NOMO-1 treated with dmso at 0.1 percent for 144 hours (cell line): ENCODE measurements around the gene HOOK2.
A peak's percentile ranks its signal among the peaks of the same experiment; 100 is the strongest.

Experiments used
- DNase-seq: peaks from one replicate; lab custom pipeline; 2025; ENCODE audit not compliant: unreplicated experiment; lab: John Stamatoyannopoulos, UW

Gene HOOK2

DNA sequence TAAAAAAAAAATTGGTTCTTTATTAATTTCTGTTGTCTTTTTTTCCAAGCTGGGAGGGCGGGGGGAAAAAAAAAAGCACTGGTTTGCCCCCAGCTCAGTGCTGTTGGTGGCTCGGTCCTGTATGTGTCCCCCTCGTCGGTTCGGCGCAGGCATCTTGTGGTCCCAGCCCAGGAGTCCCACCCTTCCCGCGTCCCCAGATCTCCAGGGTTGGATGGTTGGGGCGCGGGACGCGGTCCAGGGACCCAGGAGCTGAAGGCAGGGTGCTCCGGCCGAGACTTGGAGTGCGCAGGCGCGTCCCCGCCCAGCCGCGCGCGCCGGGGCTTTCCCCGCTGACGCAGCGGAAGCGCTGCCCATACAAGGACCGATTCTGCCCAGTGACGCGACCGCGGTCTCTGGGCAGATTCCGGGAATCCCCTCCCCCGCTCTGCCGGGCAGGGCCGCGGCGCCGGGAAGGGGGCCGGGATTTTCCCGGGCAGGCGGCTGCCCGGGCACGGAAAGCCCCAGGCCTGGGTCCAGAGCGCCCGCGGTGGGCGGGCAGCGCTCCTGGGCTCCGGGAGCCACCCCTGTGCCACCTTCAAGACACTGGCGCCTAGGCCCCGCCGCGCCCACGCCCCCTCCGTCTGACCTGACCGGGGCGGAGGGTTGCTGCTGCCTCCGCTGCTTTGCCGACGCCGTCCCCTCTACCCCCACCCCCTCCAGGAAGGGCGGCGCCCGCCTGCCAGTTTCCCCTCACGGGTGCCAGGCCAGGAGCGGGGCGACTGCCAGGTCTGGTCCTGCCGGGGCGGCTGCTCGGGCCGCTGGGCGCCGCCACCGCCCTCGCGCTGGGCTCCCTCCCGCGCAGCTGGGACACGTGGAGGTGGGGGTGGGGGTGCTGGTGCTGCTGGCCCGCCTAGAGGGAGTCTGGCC is 18.2 kb upstream of the HOOK2 start:
- peak; percentile 68 for DNase-seq

DNA sequence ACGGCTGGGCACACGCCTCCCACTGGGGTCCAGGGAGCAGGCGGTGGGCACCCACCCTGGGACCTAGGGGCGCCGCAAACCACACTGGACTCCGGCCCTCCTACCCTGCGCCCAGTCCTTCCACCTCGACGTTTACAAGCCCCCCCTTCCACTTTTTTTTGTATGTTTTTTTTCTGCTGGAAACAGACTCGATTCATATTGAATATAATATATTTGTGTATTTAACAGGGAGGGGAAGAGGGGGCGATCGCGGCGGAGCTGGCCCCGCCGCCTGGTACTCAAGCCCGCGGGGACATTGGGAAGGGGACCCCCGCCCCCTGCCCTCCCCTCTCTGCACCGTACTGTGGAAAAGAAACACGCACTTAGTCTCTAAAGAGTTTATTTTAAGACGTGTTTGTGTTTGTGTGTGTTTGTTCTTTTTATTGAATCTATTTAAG is 17.5 kb upstream of the HOOK2 start:
- no peak for DNase-seq

DNA sequence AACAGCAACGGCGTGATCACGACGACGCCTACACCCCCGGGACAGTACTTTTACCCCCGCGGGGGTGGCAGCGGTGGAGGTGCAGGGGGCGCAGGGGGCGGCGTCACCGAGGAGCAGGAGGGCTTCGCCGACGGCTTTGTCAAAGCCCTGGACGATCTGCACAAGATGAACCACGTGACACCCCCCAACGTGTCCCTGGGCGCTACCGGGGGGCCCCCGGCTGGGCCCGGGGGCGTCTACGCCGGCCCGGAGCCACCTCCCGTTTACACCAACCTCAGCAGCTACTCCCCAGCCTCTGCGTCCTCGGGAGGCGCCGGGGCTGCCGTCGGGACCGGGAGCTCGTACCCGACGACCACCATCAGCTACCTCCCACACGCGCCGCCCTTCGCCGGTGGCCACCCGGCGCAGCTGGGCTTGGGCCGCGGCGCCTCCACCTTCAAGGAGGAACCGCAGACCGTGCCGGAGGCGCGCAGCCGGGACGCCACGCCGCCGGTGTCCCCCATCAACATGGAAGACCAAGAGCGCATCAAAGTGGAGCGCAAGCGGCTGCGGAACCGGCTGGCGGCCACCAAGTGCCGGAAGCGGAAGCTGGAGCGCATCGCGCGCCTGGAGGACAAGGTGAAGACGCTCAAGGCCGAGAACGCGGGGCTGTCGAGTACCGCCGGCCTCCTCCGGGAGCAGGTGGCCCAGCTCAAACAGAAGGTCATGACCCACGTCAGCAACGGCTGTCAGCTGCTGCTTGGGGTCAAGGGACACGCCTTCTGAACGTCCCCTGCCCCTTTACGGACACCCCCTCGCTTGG is 16.9 kb upstream of the HOOK2 start:
- peak; percentile 62 for DNase-seq

DNA sequence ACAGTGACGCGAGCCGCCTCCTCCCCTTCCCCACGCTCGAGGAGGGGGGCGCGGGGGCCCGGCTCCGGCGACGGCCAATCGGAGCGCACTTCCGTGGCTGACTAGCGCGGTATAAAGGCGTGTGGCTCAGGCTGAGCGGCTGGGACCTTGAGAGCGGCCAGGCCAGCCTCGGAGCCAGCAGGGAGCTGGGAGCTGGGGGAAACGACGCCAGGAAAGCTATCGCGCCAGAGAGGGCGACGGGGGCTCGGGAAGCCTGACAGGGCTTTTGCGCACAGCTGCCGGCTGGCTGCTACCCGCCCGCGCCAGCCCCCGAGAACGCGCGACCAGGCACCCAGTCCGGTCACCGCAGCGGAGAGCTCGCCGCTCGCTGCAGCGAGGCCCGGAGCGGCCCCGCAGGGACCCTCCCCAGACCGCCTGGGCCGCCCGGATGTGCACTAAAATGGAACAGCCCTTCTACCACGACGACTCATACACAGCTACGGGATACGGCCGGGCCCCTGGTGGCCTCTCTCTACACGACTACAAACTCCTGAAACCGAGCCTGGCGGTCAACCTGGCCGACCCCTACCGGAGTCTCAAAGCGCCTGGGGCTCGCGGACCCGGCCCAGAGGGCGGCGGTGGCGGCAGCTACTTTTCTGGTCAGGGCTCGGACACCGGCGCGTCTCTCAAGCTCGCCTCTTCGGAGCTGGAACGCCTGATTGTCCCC is 16.1 kb upstream of the HOOK2 start, which contains the start of gene JUNB:
Gene JUNB (plus strand): TSS at position 142 of the 706 bp plus-strand sequence. CDS start 286 bp downstream, at position 428.
- DNase-seq: peak; percentile 93

DNA sequence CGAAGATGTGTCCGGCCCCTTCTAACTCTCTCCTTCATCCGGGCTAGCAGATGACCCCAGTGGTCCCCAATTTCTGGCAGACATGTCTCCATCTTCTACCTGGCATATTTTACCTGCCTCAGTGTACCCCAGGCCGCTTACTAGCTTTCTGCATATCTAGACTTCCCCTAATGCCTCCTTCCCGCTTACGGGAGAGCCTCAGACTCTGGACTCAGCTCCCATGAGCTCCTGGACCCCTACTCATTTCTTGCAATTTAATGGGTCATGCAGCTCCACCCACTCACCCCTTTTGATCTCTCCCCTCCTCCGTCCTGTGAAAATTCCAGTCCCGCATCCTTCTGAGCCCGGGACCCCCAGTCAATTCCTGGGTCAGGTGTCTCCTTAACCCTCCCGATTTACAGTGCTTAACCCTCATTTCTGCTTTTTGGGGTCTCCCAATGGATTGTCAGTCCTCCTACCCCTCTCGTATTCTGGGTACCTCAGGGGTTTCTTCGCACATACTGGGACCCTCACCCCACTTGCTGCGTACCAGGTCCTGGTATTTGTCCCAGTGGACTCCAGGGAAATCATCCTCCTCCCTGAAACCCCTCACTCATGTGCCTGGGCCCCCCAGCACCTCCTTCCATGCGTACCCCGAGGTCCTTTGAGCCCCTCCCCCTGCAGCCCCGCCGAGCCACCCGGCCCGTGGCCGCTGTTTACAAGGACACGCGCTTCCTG is 15.4 kb upstream of the HOOK2 start:
- DNase-seq: no peak

DNA sequence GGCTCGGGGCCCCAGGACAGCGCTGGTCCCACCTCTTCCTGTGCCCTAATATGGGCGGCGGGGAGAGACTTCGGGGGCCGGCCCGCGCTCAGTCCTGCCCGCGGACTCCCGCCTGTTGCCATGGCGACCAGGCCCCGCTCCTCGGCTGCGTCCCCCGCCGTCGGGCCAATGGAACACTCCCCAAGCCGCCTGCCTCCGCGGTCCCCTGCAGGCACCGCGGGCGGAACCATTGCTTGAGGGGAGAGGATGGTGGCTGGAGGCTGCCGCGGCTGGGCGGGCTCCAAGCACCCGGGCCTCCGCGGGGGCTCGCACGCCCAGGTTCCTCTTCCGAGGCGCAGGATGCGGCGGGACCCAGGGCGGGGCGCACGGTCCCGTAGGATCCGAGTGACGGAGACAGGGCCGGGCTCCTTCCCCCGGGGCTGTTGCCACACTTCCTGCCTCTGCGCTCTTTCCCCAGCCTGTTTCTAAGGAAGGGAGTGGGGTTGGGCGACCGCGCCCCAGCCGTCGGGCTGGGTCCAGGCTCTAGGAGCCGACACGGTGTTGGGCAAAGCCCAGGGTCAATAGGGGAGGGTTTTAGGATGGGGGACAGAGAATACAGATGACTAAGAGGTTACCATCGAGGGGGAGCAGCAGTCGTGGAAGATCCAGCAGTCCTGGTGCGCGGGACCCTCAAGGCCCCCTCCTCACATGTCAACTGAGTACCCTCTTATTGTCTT is 14.7 kb upstream of the HOOK2 start:
- peak; percentile 98 for DNase-seq

DNA sequence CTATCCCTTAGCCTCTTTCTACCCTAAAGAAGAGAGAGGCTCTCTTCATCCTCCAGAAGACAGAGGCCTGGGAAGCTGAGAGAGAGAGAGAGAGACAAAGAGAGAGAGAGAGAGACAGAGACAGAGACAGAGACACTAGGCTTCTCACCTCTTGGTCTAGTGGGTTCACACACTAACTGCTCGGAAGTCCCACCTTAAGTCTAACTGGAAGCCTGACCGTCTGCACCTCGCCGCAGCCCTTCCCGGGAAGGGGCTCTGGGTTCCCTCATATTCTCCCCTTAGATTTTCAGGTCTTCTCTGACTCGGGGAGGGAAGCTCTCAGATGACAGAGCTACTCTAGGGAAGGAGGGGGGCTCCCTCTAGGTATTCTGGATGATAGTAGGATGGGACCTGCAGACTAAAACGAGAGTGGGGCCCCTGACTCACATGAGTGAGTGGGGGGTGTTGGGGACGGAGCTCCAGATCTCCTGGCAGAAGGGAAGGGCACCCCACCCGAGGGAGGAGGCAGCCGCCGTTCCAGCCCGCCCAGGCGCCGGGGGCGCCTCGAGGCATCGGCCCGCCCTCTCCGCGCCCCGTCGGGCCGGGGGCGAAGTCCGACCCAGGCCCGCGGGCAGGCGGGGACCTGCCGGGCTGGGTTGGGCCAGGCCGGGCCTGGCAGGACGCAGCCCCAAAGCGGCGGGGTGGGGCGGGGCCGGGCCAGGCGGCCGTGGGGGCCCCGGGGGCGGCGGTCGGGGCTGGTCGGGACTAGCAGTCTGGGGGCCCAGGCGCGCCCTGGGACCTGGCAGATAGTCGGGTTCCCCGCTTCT is 13.9 kb upstream of the HOOK2 start:
- DNase-seq: no peak

DNA sequence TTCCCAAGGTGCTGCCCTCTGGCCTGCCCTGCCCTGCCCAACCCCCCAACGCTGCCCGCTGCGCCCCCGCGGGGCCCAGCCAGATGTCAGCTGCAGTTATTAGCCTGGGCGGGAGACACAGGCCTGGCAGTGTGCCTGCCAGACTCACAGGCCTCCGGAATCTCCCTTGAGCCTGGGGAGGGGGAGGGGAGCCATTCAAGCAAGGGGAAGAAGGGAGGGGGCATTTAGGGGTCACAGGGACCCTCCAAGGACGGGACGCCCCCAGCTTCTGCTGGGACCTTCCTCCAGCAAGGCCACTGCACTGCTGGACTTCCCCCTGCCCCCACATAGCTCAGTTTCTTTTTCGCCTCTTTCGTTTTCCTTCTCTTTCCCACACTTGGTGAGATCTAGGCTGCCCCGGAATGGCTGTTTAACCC is 13.3 kb upstream of the HOOK2 start:
- DNase-seq: no peak

DNA sequence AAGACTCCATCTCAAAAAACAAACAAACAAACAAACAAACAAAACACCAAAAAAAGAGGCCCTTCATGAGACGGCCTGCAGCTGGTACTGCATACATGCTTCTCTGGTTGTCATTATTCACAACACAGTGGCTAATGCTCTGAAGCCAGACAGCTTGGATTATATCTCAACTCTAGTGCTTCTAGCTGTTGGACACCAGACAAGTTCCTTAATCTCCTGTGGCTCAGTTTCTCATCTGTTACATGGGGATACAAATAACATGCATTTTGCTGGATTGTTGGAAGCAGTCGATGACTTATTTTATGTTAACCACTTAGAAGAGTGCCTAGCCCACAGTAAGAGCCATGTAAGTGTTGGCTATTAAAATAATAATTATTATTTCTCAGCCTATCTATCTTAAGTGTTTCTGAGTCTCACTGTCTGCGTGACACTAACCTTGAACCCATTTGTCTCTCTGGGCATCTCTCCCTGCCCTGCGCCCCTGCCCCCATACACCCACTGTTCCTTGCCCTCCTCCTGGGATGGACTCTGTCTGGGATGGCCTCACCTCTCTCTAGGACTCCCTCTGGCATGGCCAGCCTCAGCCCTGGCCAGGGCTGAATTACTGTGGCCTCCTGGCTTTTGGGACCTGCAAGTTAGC is 12.8 kb upstream of the HOOK2 start:
- DNase-seq: no peak

DNA sequence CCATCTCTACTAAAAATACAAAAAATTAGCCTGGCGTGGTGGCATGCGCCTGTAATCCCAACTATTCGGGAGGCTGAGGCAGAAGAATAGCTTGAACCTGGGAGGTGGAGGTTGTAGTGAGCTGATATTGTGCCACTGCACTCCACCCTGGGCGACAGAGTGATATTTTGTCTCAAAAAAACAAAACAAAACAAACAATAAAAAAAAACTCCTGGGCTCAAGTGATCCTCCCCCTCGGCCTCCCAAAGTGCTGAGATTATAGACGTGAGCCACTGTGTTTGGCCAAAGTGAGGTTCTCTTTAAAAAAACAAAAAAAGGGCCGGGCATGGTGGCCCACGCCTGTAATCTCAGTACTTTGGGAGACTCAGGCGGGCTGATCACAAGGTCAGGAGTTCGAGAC is 12.1 kb upstream of the HOOK2 start:
- no peak for DNase-seq

DNA sequence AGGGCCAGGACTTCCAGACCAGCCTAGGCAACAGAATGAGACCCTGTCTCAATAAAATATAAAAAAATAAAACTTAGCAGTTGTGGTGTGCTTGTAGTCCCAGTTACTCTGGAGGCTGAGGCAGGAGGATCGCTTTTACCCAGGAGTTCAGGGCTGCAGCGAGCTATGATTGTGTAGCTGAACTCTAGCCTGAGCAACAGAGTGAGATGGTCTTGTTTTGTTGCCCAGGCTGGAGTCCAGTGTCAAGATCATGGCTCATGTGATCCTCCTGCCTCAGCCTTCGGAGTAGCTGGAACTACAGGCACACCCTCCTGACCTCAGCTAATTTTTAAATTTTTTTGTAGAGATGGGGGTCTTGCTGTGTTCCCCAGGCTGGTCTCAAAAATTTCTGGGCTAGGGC is 11.6 kb upstream of the HOOK2 start:
- DNase-seq: no peak

DNA sequence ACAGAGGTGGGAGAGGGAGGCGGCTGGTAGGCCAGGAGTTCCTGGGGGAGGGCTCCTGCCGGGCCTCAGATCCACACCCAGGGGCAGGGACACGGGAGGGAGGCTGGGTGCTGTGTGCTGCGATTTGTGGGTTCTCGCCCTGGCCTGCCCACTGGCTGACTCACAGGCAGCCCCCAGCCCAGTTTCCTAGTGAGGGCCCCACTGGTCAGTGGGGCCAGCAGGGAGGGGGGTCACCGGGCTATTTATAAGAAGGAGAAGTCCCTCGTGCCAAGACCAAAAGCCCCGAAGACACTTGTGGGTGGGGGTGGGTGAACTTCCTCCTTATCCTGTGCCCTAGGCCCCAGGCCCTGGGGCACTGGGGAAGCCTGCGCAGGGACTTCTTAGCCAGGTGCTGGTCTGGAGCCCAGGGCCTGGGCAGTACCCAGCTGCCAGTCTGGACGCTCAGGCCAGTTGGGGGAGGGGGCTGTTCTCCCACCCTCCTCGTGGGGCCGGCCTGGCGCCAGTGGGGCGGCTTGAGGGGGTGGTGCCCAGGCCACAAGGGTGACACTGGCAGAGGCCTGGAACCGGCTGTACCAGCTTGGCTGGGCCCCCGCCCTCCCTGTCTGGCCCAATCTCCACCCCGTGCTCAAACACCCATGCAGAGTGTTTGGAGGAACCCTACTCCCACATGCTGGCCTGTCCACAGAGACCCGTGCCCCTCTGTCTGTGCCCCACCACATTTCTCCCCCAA is 11.0 kb upstream of the HOOK2 start:
- DNase-seq: peak; percentile 67

DNA sequence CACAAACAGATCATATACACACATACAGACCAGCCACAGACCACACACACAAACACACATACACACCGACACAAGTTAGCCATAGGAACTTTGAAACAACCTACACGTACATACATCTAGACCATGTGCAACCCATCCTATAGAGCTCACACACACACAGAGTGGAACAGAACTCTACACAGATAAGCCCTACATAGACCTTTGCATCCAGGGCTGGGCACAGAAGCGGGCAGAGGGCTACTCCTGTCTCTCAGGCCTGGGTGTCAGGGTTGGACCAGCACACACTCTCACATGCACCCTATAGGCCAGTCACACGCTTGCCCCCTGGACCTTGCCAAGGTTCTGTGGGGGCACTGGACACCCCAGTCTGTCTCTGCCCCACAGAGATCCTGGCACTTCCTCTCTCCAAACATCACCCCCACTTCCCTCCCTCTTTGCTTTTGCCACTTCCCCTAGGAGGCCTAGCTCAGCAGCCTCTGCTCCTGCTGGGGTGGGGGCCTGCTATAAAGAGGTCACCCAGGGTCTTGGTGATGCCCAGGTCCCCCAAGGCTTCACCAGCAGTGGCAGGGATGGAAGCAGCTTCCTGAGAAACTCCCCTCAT is 10.2 kb upstream of the HOOK2 start:
- peak; percentile 80 for DNase-seq

DNA sequence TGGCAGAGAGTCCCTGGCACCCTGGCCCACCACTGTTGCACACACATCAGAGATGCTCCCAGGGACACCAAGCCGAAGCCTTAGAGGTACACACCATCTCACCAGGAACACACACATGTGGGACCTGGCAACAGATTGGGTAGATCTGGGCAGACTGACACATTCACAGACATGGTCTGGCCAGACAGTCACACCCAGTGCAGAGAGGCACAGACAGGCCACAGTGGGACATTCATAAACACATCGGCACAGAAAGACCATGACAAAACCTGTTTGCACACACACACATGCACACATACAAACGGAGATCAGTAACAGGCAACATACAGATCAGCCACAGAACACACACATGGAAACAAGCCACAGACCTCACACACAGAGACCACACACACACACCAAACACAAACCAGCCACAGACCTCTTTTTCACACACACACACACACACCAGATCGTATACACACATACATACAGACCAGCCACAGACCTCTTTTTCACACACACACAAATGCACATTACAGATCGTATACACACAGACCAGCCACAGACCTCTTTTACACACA is 9.6 kb upstream of the HOOK2 start:
- no peak for DNase-seq

DNA sequence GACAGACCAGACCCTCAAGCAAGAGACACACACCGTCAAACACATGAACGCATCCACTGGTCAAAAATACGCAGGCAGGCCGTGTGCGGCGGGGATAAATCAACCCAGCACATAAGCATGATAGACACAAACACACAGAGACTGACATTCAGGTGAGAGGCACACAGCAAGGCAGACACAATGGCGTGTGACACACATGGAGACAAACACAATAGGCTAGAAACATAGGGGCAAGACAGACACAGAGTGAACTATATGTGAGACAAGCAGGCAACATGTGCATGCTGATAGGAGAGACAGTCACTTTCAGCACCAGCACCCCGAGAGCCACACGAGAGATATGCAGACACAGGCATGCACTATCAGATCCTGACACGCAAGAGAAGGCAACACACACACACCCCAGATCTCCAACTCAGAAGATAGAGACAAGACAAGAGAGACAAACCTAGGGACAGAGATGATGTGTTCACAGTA is 9.1 kb upstream of the HOOK2 start:
- DNase-seq: no peak

DNA sequence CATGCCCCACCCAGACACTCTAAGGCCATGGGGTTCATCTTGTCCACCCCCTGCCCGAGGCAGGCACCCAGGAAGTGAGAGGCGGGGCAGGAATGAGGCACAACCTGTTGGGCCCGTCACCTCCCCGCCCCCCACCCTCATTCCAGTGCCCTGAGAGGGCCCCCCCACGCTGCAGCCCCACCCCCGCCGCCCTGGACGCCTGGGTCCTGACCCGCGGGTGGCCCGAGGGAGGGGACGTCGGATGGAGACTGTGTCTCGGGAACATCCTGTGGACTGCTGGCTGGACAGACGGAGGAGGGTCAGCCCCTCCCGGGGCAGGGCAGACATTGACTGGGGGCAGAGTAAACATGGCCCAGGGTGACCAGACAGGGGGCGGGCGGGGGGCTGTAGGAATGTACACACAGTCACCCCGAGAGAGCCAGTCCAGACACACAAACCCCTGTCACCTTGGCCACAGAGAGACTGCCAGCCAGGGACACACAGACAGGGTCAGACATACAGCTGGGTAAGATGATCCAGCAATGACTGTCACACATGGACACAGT is 8.6 kb upstream of the HOOK2 start:
- DNase-seq: no peak

DNA sequence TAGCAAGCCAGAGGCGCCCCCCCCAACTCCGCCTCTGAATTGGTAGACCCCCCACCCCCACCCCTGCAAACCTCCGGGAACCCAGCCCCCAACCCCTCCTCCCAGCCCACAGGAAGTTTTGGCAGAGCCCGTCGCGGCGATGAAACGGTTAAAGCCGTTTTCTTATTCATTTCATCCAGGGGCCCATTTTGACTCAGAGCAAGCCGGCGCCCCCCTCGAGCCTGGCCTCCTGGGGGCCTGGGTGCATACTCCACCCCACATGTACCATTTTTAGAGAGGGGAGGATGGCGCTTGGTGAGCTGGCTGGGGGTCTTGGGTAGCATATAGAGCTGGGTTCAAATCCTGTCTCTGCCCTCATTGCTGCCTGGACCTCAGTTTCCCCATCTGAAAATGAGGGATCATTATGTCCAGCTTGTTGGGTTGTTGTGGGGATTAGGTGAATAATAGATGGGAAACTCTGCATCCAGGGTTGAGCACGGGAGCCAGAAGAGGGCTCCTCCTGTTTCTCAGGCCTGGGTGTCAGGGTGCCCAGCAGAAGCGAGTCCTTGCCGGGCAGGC is 8.0 kb upstream of the HOOK2 start:
- no peak for DNase-seq
